ENCODE results near the gene LCP2. TPM values are rescaled to one million over a fixed set of nuclear protein-coding genes. Genes with fewer than 3 reads are reported as not detected.

Gene LCP2
- polyA plus RNA-seq, 4 donors: 2.9 to 14.1 (median 7.8) TPM

GRCh38 chr5:170289764-170290163, 7.8 kb downstream of the LCP2 start:
- no peak for FAIRE-seq
- H3K27me3 ChIP-seq (ENCODE audit: control insufficient read depth in 3 of 3, insufficient read depth in 3 of 3, low read length in 3 of 3): no peaks in the 10 kb centered on the region
- 42 to 70% (median 66%) methylated on average over 4 of the region's 4 CpGs for WGBS, 3 donors
- H3K27ac ChIP-seq (ENCODE audit: low read depth in 1 of 3, low read length in 2 of 3): peak overlapping the region in 1 of 3 donors; percentile 46
- no peak overlapping the region for H3K4me3 ChIP-seq (ENCODE audit: low read depth in 1 of 3, low read length in 3 of 3)
- H3K9me3 ChIP-seq (ENCODE audit: control insufficient read depth in 2 of 2, insufficient read depth in 1 of 2, low read depth in 1 of 2, low read length in 1 of 2): peaks cover 0 to 6% of the 10 kb centered on the region in 2 donors
- peaks cover 0 to 7% (median 0%) of the 10 kb centered on the region in 3 donors for H3K4me1 ChIP-seq (ENCODE audit: control insufficient read depth in 3 of 3, insufficient read depth in 2 of 3, low read depth in 1 of 3, low read length in 2 of 3)
- no peak for DNase-seq
- no peaks in the 10 kb centered on the region for H3K36me3 ChIP-seq (ENCODE audit: control insufficient read depth in 3 of 3, insufficient read depth in 2 of 3, low read depth in 1 of 3, low read length in 3 of 3)

DNA sequence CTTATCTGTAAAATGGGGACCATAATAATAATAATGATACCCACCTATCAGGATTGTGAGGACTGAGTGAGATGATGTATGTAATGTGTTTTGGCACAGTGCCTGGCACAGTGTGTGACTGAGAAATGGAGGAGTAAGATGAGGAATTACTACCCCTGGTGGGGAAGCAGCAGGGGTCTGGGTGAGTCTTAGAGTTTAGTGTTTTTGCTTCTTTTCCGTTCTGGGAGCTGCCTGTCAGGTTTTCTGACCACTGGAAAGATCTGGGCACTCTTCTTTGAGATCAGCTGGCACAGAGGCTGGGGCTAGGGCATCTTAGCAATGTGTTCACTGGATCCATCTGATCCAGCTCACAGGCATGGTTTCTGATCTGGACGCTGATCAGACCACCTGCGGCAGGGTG, 8.5 kb downstream of the LCP2 start:
- H3K4me3 ChIP-seq (ENCODE audit: low read depth in 1 of 3, low read length in 3 of 3): no peak overlapping the region
- H3K27ac ChIP-seq (ENCODE audit: low read depth in 1 of 3, low read length in 2 of 3): peak overlapping the region in 2 of 3 donors; percentile 22 to 51
- 51 to 85% (median 83%) methylated on average over 3 of the region's 3 CpGs for WGBS, 3 donors

DNA sequence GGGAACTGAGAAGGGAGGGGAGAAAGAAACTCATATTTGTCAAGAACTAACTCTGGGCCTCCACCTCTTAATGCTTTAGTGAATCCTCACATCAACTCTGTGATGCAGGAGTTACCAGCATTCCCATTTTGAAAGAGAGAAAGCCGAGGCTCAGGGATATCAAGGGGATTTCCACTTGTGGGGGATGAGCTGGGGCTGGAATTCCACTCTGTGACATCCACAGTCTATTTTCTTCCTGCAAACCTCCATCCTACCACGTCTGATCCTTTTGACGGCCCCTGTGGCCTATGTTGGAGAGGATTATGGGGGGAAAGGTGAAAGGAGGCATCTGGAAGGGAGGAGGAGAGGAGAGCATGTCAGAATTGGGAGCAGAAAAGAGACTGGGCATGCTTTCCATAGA, 9.0 kb downstream of the LCP2 start:
- FAIRE-seq (no peak), DNase-seq (no peak)
- no peaks in the 10 kb centered on the region for H3K36me3 ChIP-seq (ENCODE audit: control insufficient read depth in 3 of 3, insufficient read depth in 2 of 3, low read depth in 1 of 3, low read length in 3 of 3)
- no peak overlapping the region for H3K4me3 ChIP-seq (ENCODE audit: low read depth in 1 of 3, low read length in 3 of 3)
- H3K27ac ChIP-seq (ENCODE audit: low read depth in 1 of 3, low read length in 2 of 3): peak overlapping the region in 2 of 3 donors; percentile 22 to 51
- H3K4me1 ChIP-seq (ENCODE audit: control insufficient read depth in 3 of 3, insufficient read depth in 2 of 3, low read depth in 1 of 3, low read length in 2 of 3): peaks cover 0 to 7% (median 0%) of the 10 kb centered on the region in 3 donors
- no peaks in the 10 kb centered on the region for H3K27me3 ChIP-seq (ENCODE audit: control insufficient read depth in 3 of 3, insufficient read depth in 3 of 3, low read length in 3 of 3)
- 36 to 63% (median 45%) methylated on average over 3 of the region's 3 CpGs for WGBS, 3 donors
- peaks cover 0 to 6% of the 10 kb centered on the region in 2 donors for H3K9me3 ChIP-seq (ENCODE audit: control insufficient read depth in 2 of 2, insufficient read depth in 1 of 2, low read depth in 1 of 2, low read length in 1 of 2)

More for the DNA sequence above, 8.5 kb downstream of the LCP2 start:
- FAIRE-seq (no peak), DNase-seq (no peak)
- Histone ChIP-seq H3K27me3 (ENCODE audit: control insufficient read depth in 3 of 3, insufficient read depth in 3 of 3, low read length in 3 of 3) (no peaks in the 10 kb centered on the region), H3K36me3 (ENCODE audit: control insufficient read depth in 3 of 3, insufficient read depth in 2 of 3, low read depth in 1 of 3, low read length in 3 of 3) (no peaks in the 10 kb centered on the region), H3K9me3 (ENCODE audit: control insufficient read depth in 2 of 2, insufficient read depth in 1 of 2, low read depth in 1 of 2, low read length in 1 of 2) (peaks cover 0 to 6% of the 10 kb centered on the region in 2 donors), H3K4me1 (ENCODE audit: control insufficient read depth in 3 of 3, insufficient read depth in 2 of 3, low read depth in 1 of 3, low read length in 2 of 3) (peaks cover 0 to 7% (median 0%) of the 10 kb centered on the region in 3 donors)

DNA sequence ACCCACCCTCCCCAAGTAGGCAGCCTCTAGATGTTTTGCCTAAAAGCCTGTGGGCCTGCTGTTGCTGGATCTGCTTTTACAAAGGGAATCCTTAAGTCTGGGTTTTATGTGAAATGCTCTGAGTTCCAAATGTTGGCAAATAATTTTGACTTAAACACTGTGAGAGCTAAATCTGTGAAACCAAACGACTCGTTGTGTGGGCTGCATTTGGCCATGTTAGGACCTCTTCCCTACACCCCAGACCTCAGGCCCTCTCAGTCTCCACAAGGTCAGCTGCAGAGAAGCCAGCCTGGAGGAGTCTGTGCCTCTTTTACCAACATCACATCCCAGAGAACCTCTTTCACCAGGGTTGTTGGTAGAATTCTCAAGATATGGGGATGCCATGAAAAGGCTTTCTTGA, 9.4 kb downstream of the LCP2 start:
- Histone ChIP-seq H3K4me1 (ENCODE audit: control insufficient read depth in 3 of 3, insufficient read depth in 2 of 3, low read depth in 1 of 3, low read length in 2 of 3) (peaks cover 0 to 7% (median 0%) of the 10 kb centered on the region in 3 donors), H3K9me3 (ENCODE audit: control insufficient read depth in 2 of 2, insufficient read depth in 1 of 2, low read depth in 1 of 2, low read length in 1 of 2) (peaks cover 0 to 6% of the 10 kb centered on the region in 2 donors), H3K36me3 (ENCODE audit: control insufficient read depth in 3 of 3, insufficient read depth in 2 of 3, low read depth in 1 of 3, low read length in 3 of 3) (no peaks in the 10 kb centered on the region), H3K27ac (ENCODE audit: low read depth in 1 of 3, low read length in 2 of 3) (peak overlapping the region in 1 of 3 donors; percentile 51), H3K4me3 (ENCODE audit: low read depth in 1 of 3, low read length in 3 of 3) (no peak overlapping the region), H3K27me3 (ENCODE audit: control insufficient read depth in 3 of 3, insufficient read depth in 3 of 3, low read length in 3 of 3) (no peaks in the 10 kb centered on the region)
- FAIRE-seq (no peak), DNase-seq (no peak)
- WGBS, 3 donors: 52 to 55% (median 52%) methylated on average over 2 of the region's 2 CpGs

DNA sequence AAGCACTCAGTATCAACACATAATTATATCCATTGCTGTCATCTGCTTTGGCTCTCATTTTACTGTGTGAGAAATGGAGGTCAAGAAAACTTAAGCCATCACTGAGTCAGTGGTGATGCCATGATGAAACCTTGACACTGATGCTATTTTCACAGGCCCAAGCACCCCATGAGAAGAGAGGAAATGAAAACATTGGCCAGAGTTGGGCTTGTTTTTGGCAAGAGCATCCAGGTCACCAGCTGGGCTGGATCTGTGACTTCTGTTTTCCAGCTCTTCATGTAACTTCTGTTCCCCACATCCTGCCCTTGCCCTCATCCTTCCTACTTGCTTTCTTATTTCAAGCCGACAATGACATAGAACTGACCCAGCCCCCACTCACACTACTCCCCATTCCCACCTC, 10.0 kb downstream of the LCP2 start:
- Histone ChIP-seq H3K4me1 (ENCODE audit: control insufficient read depth in 3 of 3, insufficient read depth in 2 of 3, low read depth in 1 of 3, low read length in 2 of 3) (peaks cover 0 to 7% (median 0%) of the 10 kb centered on the region in 3 donors), H3K36me3 (ENCODE audit: control insufficient read depth in 3 of 3, insufficient read depth in 2 of 3, low read depth in 1 of 3, low read length in 3 of 3) (no peaks in the 10 kb centered on the region), H3K4me3 (ENCODE audit: low read depth in 1 of 3, low read length in 3 of 3) (no peak overlapping the region), H3K9me3 (ENCODE audit: control insufficient read depth in 2 of 2, insufficient read depth in 1 of 2, low read depth in 1 of 2, low read length in 1 of 2) (peaks cover 0 to 6% of the 10 kb centered on the region in 2 donors), H3K27me3 (ENCODE audit: control insufficient read depth in 3 of 3, insufficient read depth in 3 of 3, low read length in 3 of 3) (no peaks in the 10 kb centered on the region), H3K27ac (ENCODE audit: low read depth in 1 of 3, low read length in 2 of 3) (peak overlapping the region in 1 of 3 donors; percentile 51)
- FAIRE-seq (no peak), DNase-seq (no peak)
- 22 to 61% (median 55%) methylated on average over 1 of the region's 1 CpG for WGBS, 3 donors

GRCh38 chr5:170286386-170286925, 11.1 kb downstream of the LCP2 start:
- 77 to 83% (median 80%) methylated on average over 3 of the region's 3 CpGs for WGBS, 3 donors
- H3K4me1 ChIP-seq (ENCODE audit: control insufficient read depth in 3 of 3, insufficient read depth in 2 of 3, low read depth in 1 of 3, low read length in 2 of 3): peaks cover 0 to 7% (median 0%) of the 10 kb centered on the region in 3 donors

DNA sequence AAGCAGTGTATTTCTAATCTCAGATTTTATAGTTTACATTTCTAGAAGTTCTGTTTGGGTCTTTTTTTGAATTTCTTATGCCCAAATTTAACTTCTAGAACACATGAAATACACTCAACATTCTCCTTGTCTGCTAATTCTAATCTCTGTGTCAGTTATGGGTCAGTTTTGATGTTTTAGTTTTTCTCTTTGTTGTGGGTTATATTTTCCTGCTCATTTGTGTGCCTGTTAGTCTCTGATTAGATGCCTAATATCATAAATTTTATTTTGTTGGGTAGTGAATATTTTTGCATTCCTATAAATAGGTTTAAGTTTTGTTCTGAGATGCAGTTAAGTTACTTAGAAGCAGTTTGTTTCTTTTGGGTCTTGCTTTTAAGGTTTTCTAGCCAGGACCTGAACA, 12.4 kb downstream of the LCP2 start:
- DNase-seq (no peak), FAIRE-seq (no peak)
- Histone ChIP-seq H3K27me3 (ENCODE audit: control insufficient read depth in 3 of 3, insufficient read depth in 3 of 3, low read length in 3 of 3) (no peaks in the 10 kb centered on the region), H3K9me3 (ENCODE audit: control insufficient read depth in 2 of 2, insufficient read depth in 1 of 2, low read depth in 1 of 2, low read length in 1 of 2) (peaks cover 0 to 3% of the 10 kb centered on the region in 2 donors), H3K36me3 (ENCODE audit: control insufficient read depth in 3 of 3, insufficient read depth in 2 of 3, low read depth in 1 of 3, low read length in 3 of 3) (no peaks in the 10 kb centered on the region), H3K27ac (ENCODE audit: low read depth in 1 of 3, low read length in 2 of 3) (no peak overlapping the region), H3K4me1 (ENCODE audit: control insufficient read depth in 3 of 3, insufficient read depth in 2 of 3, low read depth in 1 of 3, low read length in 2 of 3) (peaks cover 0 to 7% (median 0%) of the 10 kb centered on the region in 3 donors), H3K4me3 (ENCODE audit: low read depth in 1 of 3, low read length in 3 of 3) (no peak overlapping the region)

More at GRCh38 chr5:170286386-170286925, 11.1 kb downstream of the LCP2 start:
- Histone ChIP-seq H3K9me3 (ENCODE audit: control insufficient read depth in 2 of 2, insufficient read depth in 1 of 2, low read depth in 1 of 2, low read length in 1 of 2) (peaks cover 0 to 6% of the 10 kb centered on the region in 2 donors), H3K4me3 (ENCODE audit: low read depth in 1 of 3, low read length in 3 of 3) (no peak overlapping the region), H3K27ac (ENCODE audit: low read depth in 1 of 3, low read length in 2 of 3) (no peak overlapping the region), H3K36me3 (ENCODE audit: control insufficient read depth in 3 of 3, insufficient read depth in 2 of 3, low read depth in 1 of 3, low read length in 3 of 3) (no peaks in the 10 kb centered on the region), H3K27me3 (ENCODE audit: control insufficient read depth in 3 of 3, insufficient read depth in 3 of 3, low read length in 3 of 3) (no peaks in the 10 kb centered on the region)
- FAIRE-seq (no peak), DNase-seq (no peak)

DNA sequence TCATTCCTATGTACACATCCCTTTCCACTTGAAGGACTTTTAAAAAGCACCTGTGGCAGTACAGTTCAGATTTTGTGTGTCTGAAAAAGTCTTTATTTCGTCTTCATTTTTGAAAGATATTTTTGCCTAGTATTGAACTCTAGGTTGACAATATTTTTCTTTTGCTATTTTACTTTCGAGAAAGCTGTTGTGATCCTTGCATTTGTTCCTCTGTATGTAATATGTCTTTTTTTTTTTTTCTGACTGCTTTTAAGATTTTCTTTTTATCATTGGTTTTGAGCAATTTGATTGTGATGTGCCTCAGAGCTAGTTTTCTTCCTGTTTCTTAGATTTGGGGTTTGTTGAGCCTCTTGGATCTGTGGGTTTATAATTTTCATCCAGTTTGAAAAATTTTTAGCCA, 13.3 kb downstream of the LCP2 start:
- no peaks in the 10 kb centered on the region for H3K27me3 ChIP-seq (ENCODE audit: control insufficient read depth in 3 of 3, insufficient read depth in 3 of 3, low read length in 3 of 3)
- no peak overlapping the region for H3K27ac ChIP-seq (ENCODE audit: low read depth in 1 of 3, low read length in 2 of 3)
- no peaks in the 10 kb centered on the region for H3K9me3 ChIP-seq (ENCODE audit: control insufficient read depth in 2 of 2, insufficient read depth in 1 of 2, low read depth in 1 of 2, low read length in 1 of 2)
- H3K4me1 ChIP-seq (ENCODE audit: control insufficient read depth in 3 of 3, insufficient read depth in 2 of 3, low read depth in 1 of 3, low read length in 2 of 3): peaks cover 0 to 7% (median 0%) of the 10 kb centered on the region in 3 donors
- no peak overlapping the region for H3K4me3 ChIP-seq (ENCODE audit: low read depth in 1 of 3, low read length in 3 of 3)
- FAIRE-seq (no peak), DNase-seq (no peak)
- WGBS, 3 donors: 64 to 81% (median 69%) methylated on average over 2 of the region's 2 CpGs
- no peaks in the 10 kb centered on the region for H3K36me3 ChIP-seq (ENCODE audit: control insufficient read depth in 3 of 3, insufficient read depth in 2 of 3, low read depth in 1 of 3, low read length in 3 of 3)

GRCh38 chr5:170283296-170283695, 14.3 kb downstream of the LCP2 start:
- H3K27me3 ChIP-seq (ENCODE audit: control insufficient read depth in 3 of 3, insufficient read depth in 3 of 3, low read length in 3 of 3): no peaks in the 10 kb centered on the region
- no peak for FAIRE-seq
- WGBS, 3 donors: 71 to 89% (median 87%) methylated on average over 1 of the region's 1 CpG
- peak overlapping the region in 1 of 3 donors; percentile 35 for H3K27ac ChIP-seq (ENCODE audit: low read depth in 1 of 3, low read length in 2 of 3)
- peaks cover 0 to under 1% (median 0%) of the 10 kb centered on the region in 3 donors for H3K4me1 ChIP-seq (ENCODE audit: control insufficient read depth in 3 of 3, insufficient read depth in 2 of 3, low read depth in 1 of 3, low read length in 2 of 3)
- H3K9me3 ChIP-seq (ENCODE audit: control insufficient read depth in 2 of 2, insufficient read depth in 1 of 2, low read depth in 1 of 2, low read length in 1 of 2): no peaks in the 10 kb centered on the region
- H3K4me3 ChIP-seq (ENCODE audit: low read depth in 1 of 3, low read length in 3 of 3): no peak overlapping the region
- H3K36me3 ChIP-seq (ENCODE audit: control insufficient read depth in 3 of 3, insufficient read depth in 2 of 3, low read depth in 1 of 3, low read length in 3 of 3): no peaks in the 10 kb centered on the region
- DNase-seq: no peak
